ENCODE measurements around the gene TATDN2.
"Not testable (repeated sequence)": the region's sequence is repeated elsewhere in the genome, so short reads cannot be mapped to it uniquely, and the experiment has no call there.

The TATDN2 gene

GRCh38 chr3:10291641-10292040 lies 43.4 kb downstream of the TATDN2 start:
- Histone ChIP-seq H3K27me3 (ENCODE audit: control insufficient read depth in 1 of 2, insufficient read depth in 2 of 2, low read length in 2 of 2) (no peaks in the 10 kb centered on the region), H3K27ac (ENCODE audit: low read length) (no peak overlapping the region), H3K9ac (ENCODE audit: low read length in 2 of 2) (no peak overlapping the region), H3K9me3 (ENCODE audit: control insufficient read depth in 2 of 2, low read length in 2 of 2) (no peaks in the 10 kb centered on the region), H3K4me1 (ENCODE audit: control insufficient read depth, insufficient read depth, low read length) (no peaks in the 10 kb centered on the region), H3K4me3 (ENCODE audit: low read length in 2 of 2) (no peak overlapping the region), H3K36me3 (ENCODE audit: control insufficient read depth in 2 of 2, insufficient read depth in 2 of 2, low read length in 2 of 2) (peaks cover 11 to 29% of the 10 kb centered on the region in 2 donors)

GRCh38 chr3:10292505-10293419 lies 44.5 kb downstream of the TATDN2 start, which contains the start of gene GHRL:
TSS of gene GHRL (minus strand) at chr3:10292947. CDS start at chr3:10290180, 2,767 bp downstream.
- Histone ChIP-seq H3K27ac (ENCODE audit: low read length) (no peak within 1 kb of the TSS), H3K9ac (ENCODE audit: low read length in 2 of 2) (no peak within 1 kb of the TSS), H3K36me3 (ENCODE audit: control insufficient read depth in 2 of 2, insufficient read depth in 2 of 2, low read length in 2 of 2) (peaks cover 11 to 23% of the 10 kb centered on the region in 2 donors)

GRCh38 chr3:10294030-10294586 lies 45.8 kb downstream of the TATDN2 start:
- H3K9ac ChIP-seq (ENCODE audit: low read length in 2 of 2): no peak overlapping the region
- H3K36me3 ChIP-seq (ENCODE audit: control insufficient read depth in 2 of 2, insufficient read depth in 2 of 2, low read length in 2 of 2): peaks cover 11 to 17% of the 10 kb centered on the region in 2 donors
- no peaks in the 10 kb centered on the region for H3K27me3 ChIP-seq (ENCODE audit: control insufficient read depth in 1 of 2, insufficient read depth in 2 of 2, low read length in 2 of 2)
- no peaks in the 10 kb centered on the region for H3K9me3 ChIP-seq (ENCODE audit: control insufficient read depth in 2 of 2, low read length in 2 of 2)
- H3K27ac ChIP-seq (ENCODE audit: low read length): no peak overlapping the region
- H3K4me3 ChIP-seq (ENCODE audit: low read length in 2 of 2): no peak overlapping the region
- H3K4me1 ChIP-seq (ENCODE audit: control insufficient read depth, insufficient read depth, low read length): no peaks in the 10 kb centered on the region

More at GRCh38 chr3:10292505-10293419, 44.5 kb downstream of the TATDN2 start, which contains the start of gene GHRL:
- H3K9me3 ChIP-seq (ENCODE audit: control insufficient read depth in 2 of 2, low read length in 2 of 2): no peaks in the 10 kb centered on the region
- H3K4me3 ChIP-seq (ENCODE audit: low read length in 2 of 2): no peak within 1 kb of the TSS
- H3K4me1 ChIP-seq (ENCODE audit: control insufficient read depth, insufficient read depth, low read length): no peaks in the 10 kb centered on the region
- H3K27me3 ChIP-seq (ENCODE audit: control insufficient read depth in 1 of 2, insufficient read depth in 2 of 2, low read length in 2 of 2): no peaks in the 10 kb centered on the region

- not testable (repeated sequence) for H3K4me1 ChIP-seq (ENCODE audit: control insufficient read depth, insufficient read depth, low read length); H3K9me3 ChIP-seq (ENCODE audit: control insufficient read depth in 2 of 2, low read length in 2 of 2); H3K27me3 ChIP-seq (ENCODE audit: control insufficient read depth in 1 of 2, insufficient read depth in 2 of 2, low read length in 2 of 2); H3K4me3 ChIP-seq (ENCODE audit: low read length in 2 of 2); H3K9ac ChIP-seq (ENCODE audit: low read length in 2 of 2); H3K27ac ChIP-seq (ENCODE audit: low read length)
- H3K36me3 ChIP-seq (ENCODE audit: control insufficient read depth in 2 of 2, insufficient read depth in 2 of 2, low read length in 2 of 2): peaks cover 28 to 36% of the 10 kb centered on the region in 2 donors
Observed at GRCh38 chr3:10298064-10298463, 49.8 kb downstream of the TATDN2 start.

GRCh38 chr3:10299175-10299574 lies 50.9 kb downstream of the TATDN2 start:
- H3K9me3 ChIP-seq (ENCODE audit: control insufficient read depth in 2 of 2, low read length in 2 of 2): no peaks in the 10 kb centered on the region
- no peaks in the 10 kb centered on the region for H3K4me1 ChIP-seq (ENCODE audit: control insufficient read depth, insufficient read depth, low read length)
- no peaks in the 10 kb centered on the region for H3K27me3 ChIP-seq (ENCODE audit: control insufficient read depth in 1 of 2, insufficient read depth in 2 of 2, low read length in 2 of 2)
- no peak overlapping the region for H3K9ac ChIP-seq (ENCODE audit: low read length in 2 of 2)
- H3K36me3 ChIP-seq (ENCODE audit: control insufficient read depth in 2 of 2, insufficient read depth in 2 of 2, low read length in 2 of 2): peaks cover 36 to 46% of the 10 kb centered on the region in 2 donors
- no peak overlapping the region for H3K27ac ChIP-seq (ENCODE audit: low read length)
- no peak overlapping the region for H3K4me3 ChIP-seq (ENCODE audit: low read length in 2 of 2)

GRCh38 chr3:10299679-10300078 lies 51.4 kb downstream of the TATDN2 start:
- peaks cover 39 to 51% of the 10 kb centered on the region in 2 donors for H3K36me3 ChIP-seq (ENCODE audit: control insufficient read depth in 2 of 2, insufficient read depth in 2 of 2, low read length in 2 of 2)
- no peaks in the 10 kb centered on the region for H3K27me3 ChIP-seq (ENCODE audit: control insufficient read depth in 1 of 2, insufficient read depth in 2 of 2, low read length in 2 of 2)
- no peaks in the 10 kb centered on the region for H3K9me3 ChIP-seq (ENCODE audit: control insufficient read depth in 2 of 2, low read length in 2 of 2)
- H3K27ac ChIP-seq (ENCODE audit: low read length): no peak overlapping the region
- no peak overlapping the region for H3K9ac ChIP-seq (ENCODE audit: low read length in 2 of 2)
- no peak overlapping the region for H3K4me3 ChIP-seq (ENCODE audit: low read length in 2 of 2)
- H3K4me1 ChIP-seq (ENCODE audit: control insufficient read depth, insufficient read depth, low read length): no peaks in the 10 kb centered on the region

- Histone ChIP-seq H3K36me3 (ENCODE audit: control insufficient read depth in 2 of 2, insufficient read depth in 2 of 2, low read length in 2 of 2) (peaks cover 40 to 55% of the 10 kb centered on the region in 2 donors), H3K9ac (ENCODE audit: low read length in 2 of 2) (no peak overlapping the region), H3K27ac (ENCODE audit: low read length) (no peak overlapping the region), H3K4me1 (ENCODE audit: control insufficient read depth, insufficient read depth, low read length) (no peaks in the 10 kb centered on the region), H3K27me3 (ENCODE audit: control insufficient read depth in 1 of 2, insufficient read depth in 2 of 2, low read length in 2 of 2) (no peaks in the 10 kb centered on the region), H3K4me3 (ENCODE audit: low read length in 2 of 2) (no peak overlapping the region), H3K9me3 (ENCODE audit: control insufficient read depth in 2 of 2, low read length in 2 of 2) (no peaks in the 10 kb centered on the region)
Observed at GRCh38 chr3:10300087-10300486, 51.8 kb downstream of the TATDN2 start.

- Histone ChIP-seq H3K27ac (ENCODE audit: low read length) (no peak overlapping the region), H3K9me3 (ENCODE audit: control insufficient read depth in 2 of 2, low read length in 2 of 2) (no peaks in the 10 kb centered on the region), H3K27me3 (ENCODE audit: control insufficient read depth in 1 of 2, insufficient read depth in 2 of 2, low read length in 2 of 2) (no peaks in the 10 kb centered on the region), H3K4me3 (ENCODE audit: low read length in 2 of 2) (no peak overlapping the region), H3K36me3 (ENCODE audit: control insufficient read depth in 2 of 2, insufficient read depth in 2 of 2, low read length in 2 of 2) (peaks cover 56 to 66% of the 10 kb centered on the region in 2 donors), H3K9ac (ENCODE audit: low read length in 2 of 2) (no peak overlapping the region), H3K4me1 (ENCODE audit: control insufficient read depth, insufficient read depth, low read length) (no peaks in the 10 kb centered on the region)
Observed at GRCh38 chr3:10303105-10303504, 54.8 kb downstream of the TATDN2 start.

GRCh38 chr3:10303785-10304184 lies 55.5 kb downstream of the TATDN2 start:
- Histone ChIP-seq H3K36me3 (ENCODE audit: control insufficient read depth in 2 of 2, insufficient read depth in 2 of 2, low read length in 2 of 2) (peaks cover 59 to 66% of the 10 kb centered on the region in 2 donors), H3K27me3 (ENCODE audit: control insufficient read depth in 1 of 2, insufficient read depth in 2 of 2, low read length in 2 of 2) (no peaks in the 10 kb centered on the region), H3K27ac (ENCODE audit: low read length) (no peak overlapping the region), H3K9me3 (ENCODE audit: control insufficient read depth in 2 of 2, low read length in 2 of 2) (no peaks in the 10 kb centered on the region), H3K4me1 (ENCODE audit: control insufficient read depth, insufficient read depth, low read length) (no peaks in the 10 kb centered on the region), H3K9ac (ENCODE audit: low read length in 2 of 2) (no peak overlapping the region), H3K4me3 (ENCODE audit: low read length in 2 of 2) (no peak overlapping the region)

- H3K36me3 ChIP-seq (ENCODE audit: control insufficient read depth in 2 of 2, insufficient read depth in 2 of 2, low read length in 2 of 2): peaks cover 59 to 62% of the 10 kb centered on the region in 2 donors
- no peak overlapping the region for H3K27ac ChIP-seq (ENCODE audit: low read length)
- H3K27me3 ChIP-seq (ENCODE audit: control insufficient read depth in 1 of 2, insufficient read depth in 2 of 2, low read length in 2 of 2): no peaks in the 10 kb centered on the region
- H3K4me1 ChIP-seq (ENCODE audit: control insufficient read depth, insufficient read depth, low read length): no peaks in the 10 kb centered on the region
- no peaks in the 10 kb centered on the region for H3K9me3 ChIP-seq (ENCODE audit: control insufficient read depth in 2 of 2, low read length in 2 of 2)
- no peak overlapping the region for H3K4me3 ChIP-seq (ENCODE audit: low read length in 2 of 2)
- H3K9ac ChIP-seq (ENCODE audit: low read length in 2 of 2): no peak overlapping the region
Observed at GRCh38 chr3:10304905-10305304, 56.6 kb downstream of the TATDN2 start.

Data from stomach smooth muscle (tissue), 2 donors.